Fibroblast of villous mesenchyme (primary cell): ENCODE results near the gene FBXO42. TPM values are rescaled to one million over a fixed set of nuclear protein-coding genes. Genes with fewer than 3 reads are reported as not detected.
"Not testable (repeated sequence)": the region's sequence is repeated elsewhere in the genome, so short reads cannot be mapped to it uniquely, and the experiment has no call there.

Source experiments
- DNase-seq: peaks from one replicate; pipeline ENCODE4 v3.0.0-alpha.2; 2010; ENCODE audit warnings: low read depth
- H3K4me3 ChIP-seq: 2 replicates; pipeline ENCODE4 v1.5.1; 2011; ENCODE audit warnings: low read depth, mild to moderate bottlenecking, low read length
- total RNA-seq: library from RNA; depleted of rRNA; stranded (reverse); fragments of >200 nt; gene quantifications from 2 replicates; pipeline ENCODE4 v1.2.3, GENCODE V29; 2012
- TF ChIP-seq, protein P1 (sequence below): IDR thresholded peaks from 2 replicates; pipeline ENCODE4 v1.5.1; 2012; ENCODE audit warnings: low read depth, mild to moderate bottlenecking, low read length; ENCODE audit not compliant: insufficient read depth

FBXO42 gene
- total RNA-seq, 1 donor, result 16.0 TPM

DNA sequence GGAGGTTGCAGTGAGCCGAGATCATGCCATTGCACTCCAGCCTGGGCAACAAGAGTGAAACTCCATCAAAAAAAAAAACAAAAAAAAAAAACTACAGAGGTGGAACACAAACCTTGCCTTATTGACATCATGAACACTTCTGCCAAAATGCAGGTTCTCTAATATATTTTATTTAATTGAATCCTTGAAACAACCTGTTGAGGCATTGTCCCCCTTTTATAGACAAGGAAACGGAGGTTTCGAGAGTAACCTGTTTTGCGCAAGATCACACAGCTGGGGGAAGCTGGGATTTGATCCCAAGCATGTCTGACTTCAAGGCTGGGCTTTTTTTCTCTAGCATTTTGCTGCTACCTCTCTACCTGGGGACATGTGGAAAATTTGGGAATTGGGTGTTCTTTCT lies 17.5 kb upstream of the FBXO42 start:
- no peak for DNase-seq
- H3K4me3 ChIP-seq, result no peak overlapping the region
- TF ChIP-seq, protein P1, sequence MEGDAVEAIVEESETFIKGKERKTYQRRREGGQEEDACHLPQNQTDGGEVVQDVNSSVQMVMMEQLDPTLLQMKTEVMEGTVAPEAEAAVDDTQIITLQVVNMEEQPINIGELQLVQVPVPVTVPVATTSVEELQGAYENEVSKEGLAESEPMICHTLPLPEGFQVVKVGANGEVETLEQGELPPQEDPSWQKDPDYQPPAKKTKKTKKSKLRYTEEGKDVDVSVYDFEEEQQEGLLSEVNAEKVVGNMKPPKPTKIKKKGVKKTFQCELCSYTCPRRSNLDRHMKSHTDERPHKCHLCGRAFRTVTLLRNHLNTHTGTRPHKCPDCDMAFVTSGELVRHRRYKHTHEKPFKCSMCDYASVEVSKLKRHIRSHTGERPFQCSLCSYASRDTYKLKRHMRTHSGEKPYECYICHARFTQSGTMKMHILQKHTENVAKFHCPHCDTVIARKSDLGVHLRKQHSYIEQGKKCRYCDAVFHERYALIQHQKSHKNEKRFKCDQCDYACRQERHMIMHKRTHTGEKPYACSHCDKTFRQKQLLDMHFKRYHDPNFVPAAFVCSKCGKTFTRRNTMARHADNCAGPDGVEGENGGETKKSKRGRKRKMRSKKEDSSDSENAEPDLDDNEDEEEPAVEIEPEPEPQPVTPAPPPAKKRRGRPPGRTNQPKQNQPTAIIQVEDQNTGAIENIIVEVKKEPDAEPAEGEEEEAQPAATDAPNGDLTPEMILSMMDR, result no peak

DNA sequence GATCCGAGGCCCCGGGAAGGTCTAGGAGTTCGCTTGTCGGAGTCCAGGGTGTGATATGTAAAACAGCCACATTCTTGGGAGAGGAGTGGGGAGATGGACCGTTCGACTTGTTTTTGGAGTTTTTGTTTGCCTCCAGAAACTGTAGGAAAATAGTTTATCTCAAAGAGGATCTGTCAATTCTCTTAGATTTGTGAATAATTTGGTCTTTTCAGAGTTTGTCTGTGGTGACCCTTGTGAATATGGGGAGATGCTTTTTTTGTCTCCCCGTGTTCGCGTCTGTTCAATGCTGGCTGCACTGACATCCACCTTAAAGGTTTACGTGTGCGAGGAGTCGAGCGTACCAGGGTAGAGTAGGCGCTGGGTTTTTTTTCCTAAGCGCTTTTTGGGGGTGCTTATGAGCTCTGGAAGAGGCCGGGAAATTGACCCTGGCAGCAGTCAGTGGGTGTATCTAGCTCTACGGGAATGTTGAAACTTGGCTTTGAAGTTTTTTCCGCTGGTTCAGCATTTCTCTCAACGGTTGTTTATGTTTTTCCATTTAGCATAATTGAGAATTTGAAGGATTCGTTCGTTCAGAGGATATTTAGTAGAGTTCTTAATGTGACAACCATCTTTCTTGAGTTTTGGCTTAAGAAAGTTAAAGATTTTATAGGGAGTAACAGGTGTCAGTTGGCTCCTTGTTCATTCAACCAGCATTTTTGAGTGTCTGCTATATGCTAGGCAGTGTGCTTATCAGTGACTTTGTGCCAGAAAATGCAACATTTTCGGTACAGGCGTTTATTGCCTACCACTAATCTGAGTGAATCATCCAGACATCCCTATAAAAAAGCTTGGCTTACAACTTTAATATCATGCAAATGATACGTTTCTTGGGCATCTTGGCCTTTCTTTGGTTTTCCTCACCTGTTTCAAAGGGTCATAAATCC lies 15.9 kb upstream of the FBXO42 start:
- TF ChIP-seq, protein P1, result no peak
- H3K4me3 ChIP-seq, result peak overlapping the region; percentile 74
- peak; percentile 90 for DNase-seq

DNA sequence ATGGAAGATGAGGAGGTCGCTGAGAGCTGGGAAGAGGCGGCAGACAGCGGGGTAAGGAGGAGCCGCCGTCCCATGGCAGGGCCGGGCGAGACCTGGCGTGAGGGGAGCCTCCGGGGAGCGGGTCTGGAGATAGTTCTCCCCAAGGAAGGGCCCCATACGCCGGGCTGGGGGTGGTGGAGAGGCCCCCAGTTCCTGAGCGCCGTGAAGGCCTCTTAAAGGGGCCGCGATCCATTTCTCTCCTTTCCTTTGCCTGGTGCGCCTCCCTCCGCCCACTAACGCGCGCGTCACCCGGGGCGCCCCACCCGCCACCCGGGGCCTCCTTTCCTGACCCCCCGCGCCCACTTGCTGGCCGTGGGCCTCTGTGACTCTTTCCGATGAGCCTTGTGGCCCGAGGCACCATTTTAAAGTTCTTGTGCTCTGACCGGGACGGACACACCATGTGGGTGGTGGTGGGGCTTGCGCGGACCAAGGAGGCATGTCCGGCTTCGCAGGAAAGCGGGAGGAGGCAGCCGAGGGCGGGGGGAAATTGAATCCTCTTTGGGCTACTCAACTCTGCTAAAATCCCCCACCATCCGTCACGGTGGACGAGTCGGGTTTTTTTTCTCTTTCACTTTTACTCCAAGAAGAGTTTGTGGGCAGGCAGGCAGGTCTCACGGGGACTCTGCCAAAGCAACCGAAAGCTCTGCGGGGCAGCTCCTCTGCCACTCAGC lies 15.1 kb upstream of the FBXO42 start:
- peak overlapping the region; percentile 74 for H3K4me3 ChIP-seq
- TF ChIP-seq, protein P1, result peak; percentile 9
- peak; percentile 88 for DNase-seq

DNA sequence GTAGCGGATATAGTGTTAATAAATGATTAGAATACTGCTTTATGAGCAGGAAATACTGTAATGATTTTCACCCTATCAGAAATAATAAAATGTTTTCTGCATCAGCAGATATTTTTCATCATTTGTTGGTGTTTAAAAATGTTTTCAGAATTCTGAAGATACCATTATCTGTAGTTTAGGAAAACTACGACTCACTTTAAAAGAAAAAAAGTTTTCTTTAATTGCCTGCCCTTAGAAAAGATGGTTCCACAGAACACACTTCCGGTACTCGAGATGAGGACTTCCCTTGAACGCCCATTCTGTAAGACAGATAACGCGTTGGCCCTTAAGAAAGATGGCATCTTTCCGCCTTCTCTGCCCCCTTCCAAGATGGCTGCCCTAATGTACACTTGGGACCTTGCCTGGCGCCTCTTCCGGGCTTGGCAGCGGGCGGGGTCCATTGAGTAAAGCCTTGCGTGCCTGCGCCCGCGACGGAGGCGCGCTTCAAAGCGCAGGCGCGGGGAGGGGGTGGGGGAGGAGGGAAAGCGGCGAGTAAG lies 14.5 kb upstream of the FBXO42 start, which contains the start of gene SZRD1:
Gene SZRD1 (plus strand): TSS at position 521 of the 536 bp plus-strand sequence. CDS start 16 bp downstream, outside the sequence.
- DNase-seq, result peak; percentile 100
- peak within 1 kb of the TSS; percentile 74 for H3K4me3 ChIP-seq
- TF ChIP-seq, protein P1, result no peak

DNA sequence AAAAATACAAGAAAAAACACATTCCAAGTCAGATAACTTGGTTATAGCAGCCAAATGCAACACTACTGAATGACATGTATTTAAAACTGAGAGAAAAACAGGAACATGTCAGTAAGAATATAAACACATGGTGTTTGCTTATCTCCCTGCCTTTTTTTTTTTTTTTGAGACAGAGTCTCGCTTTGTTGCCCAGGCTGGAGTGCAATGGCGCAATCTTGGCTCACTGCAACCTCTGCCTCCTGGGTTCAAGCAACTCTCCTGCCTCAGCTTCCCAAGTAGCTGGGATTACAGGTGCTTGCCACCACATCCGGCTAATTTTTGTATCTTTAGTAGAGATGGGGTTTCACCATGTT lies 12.8 kb upstream of the FBXO42 start:
- DNase-seq, result peak; percentile 94
- H3K4me3 ChIP-seq, result not testable (repeated sequence)

DNA sequence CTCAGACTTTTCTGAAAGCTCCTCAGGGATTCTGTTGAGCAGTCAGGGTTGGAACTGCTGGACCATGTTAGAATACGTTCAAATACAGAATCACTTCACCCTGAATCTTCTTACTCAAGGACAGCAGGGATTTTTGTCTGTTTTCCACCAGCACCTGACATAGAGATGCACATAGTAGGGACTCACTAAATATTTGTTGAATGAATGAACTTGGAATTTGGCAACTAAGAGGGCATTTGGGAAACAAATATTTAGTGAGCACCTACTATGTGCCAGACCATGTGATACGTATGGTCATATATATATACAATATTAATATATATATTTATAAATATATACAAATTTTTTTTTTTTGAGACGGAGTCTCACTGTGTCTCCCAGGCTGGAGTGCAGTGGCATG lies 4.6 kb upstream of the FBXO42 start:
- TF ChIP-seq, protein P1, result no peak
- no peak for DNase-seq
- H3K4me3 ChIP-seq, result no peak overlapping the region

DNA sequence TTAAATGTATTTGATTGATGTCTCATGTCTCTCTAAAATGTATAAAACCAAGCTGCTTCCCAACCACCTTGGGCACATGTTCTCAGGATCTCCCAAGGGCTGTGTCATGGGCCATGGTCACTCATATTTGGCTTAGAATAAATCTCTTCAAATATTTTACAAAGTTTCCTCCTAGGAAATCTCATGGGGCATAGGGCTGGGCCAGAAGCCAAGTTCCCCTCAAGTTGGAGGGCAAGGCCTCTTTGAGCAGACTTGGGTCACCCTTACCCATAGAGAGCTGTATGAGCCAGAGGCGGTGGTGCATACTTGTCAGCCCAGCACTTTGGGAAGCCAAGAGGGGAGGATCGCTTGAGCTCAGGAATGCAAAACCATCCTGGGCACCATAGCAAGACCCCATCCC lies 2.3 kb upstream of the FBXO42 start:
- DNase-seq, result no peak
- no peak overlapping the region for H3K4me3 ChIP-seq
- TF ChIP-seq, protein P1, result no peak
